Breast epithelium (tissue), 3 donors: ENCODE measurements around the gene NOM1.

Source experiments
- POLR2AphosphoS5 ChIP-seq, 3 donors: sonication (generic); formaldehyde crosslinking; IDR thresholded peaks; one replicate each; pipeline ENCODE4 v1.6.1; 2017; ENCODE audit warnings: antibody characterized with exemption in 3 of 3
- TF ChIP-seq, protein P1 (sequence below), 3 donors: fragments of 450-650 bp; IDR thresholded peaks; one replicate each; pipeline ENCODE4 v1.5.1; 2016 to 2017; ENCODE audit warnings: antibody characterized with exemption in 3 of 3, mild to moderate bottlenecking in 3 of 3, moderate library complexity in 3 of 3

DNA sequence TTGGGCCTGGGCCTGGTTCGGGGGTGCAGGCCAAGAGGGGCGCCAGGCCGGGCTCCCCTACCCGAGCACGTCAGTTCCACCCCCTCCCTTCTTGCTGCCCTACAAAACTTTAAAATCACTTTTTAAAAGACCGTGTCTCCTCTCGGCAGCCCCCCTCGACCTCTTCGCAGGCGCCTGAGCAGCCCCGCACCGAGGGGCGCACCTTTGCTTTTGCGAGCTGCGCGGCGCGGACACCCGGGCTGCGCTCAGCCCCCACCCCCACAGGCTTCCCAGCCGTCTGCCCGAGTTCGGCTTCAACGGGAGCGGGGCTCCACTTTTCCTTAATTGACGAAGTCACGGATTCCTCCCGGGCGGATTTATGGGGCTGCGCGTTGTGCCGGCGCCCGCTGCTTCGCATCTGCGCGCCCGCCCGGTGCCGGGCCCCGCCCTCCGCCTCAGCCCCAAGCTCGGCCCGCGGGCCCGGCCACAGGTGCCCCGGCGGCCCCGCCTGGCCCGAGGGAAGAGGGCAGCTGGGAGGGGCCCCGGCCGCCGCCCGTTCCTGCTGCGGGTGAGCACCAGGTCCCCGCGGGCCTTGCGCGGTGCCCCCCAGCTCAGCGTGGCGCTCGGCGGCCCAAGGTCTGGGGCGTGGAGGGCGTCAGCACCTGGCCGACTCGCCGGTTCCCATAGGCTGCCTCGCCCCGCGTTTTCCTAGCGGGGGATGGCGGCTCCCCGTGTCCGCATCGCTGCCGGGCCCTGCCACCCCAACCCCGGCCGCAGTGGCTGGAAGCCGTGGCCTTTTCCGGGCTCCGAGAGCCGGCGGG, 71.8 kb downstream of the NOM1 start:
- TF ChIP-seq, protein P1, sequence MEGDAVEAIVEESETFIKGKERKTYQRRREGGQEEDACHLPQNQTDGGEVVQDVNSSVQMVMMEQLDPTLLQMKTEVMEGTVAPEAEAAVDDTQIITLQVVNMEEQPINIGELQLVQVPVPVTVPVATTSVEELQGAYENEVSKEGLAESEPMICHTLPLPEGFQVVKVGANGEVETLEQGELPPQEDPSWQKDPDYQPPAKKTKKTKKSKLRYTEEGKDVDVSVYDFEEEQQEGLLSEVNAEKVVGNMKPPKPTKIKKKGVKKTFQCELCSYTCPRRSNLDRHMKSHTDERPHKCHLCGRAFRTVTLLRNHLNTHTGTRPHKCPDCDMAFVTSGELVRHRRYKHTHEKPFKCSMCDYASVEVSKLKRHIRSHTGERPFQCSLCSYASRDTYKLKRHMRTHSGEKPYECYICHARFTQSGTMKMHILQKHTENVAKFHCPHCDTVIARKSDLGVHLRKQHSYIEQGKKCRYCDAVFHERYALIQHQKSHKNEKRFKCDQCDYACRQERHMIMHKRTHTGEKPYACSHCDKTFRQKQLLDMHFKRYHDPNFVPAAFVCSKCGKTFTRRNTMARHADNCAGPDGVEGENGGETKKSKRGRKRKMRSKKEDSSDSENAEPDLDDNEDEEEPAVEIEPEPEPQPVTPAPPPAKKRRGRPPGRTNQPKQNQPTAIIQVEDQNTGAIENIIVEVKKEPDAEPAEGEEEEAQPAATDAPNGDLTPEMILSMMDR (IDR thresholded peaks at IDR 0.05) = no peak
- no peak for TF ChIP-seq POLR2AphosphoS5 (IDR thresholded peaks at IDR 0.05)
